GM23338 (cell line): ENCODE results near the gene TTC28. TPM values are rescaled to one million over a fixed set of nuclear protein-coding genes. Genes with fewer than 3 reads are reported as not detected.

Source experiments
- ATAC-seq: fragments of 200-7000 bp; cut with Tn5 transposase; 3 replicates; pipeline ENCODE4 v1.9.1; 2020
- DNase-seq: peaks from one replicate; pipeline ENCODE4 v3.0.0-alpha.2; 2015; ENCODE audit warnings: low spot score
- H2AFZ ChIP-seq: fragments of 200-600 bp; sonication (generic); 2 replicates; pipeline ENCODE4 v1.8.0; 2016; ENCODE audit warnings: antibody characterized with exemption, mild to moderate bottlenecking, moderate library complexity
- H3F3A ChIP-seq: fragments of 200-600 bp; sonication (generic); replicated peaks from 2 replicates; pipeline ENCODE4 v1.8.0; 2017; ENCODE audit warnings: antibody characterized with exemption, mixed run types, low read depth
- H3K27ac ChIP-seq: fragments of 200-600 bp; sonication (generic); 2 replicates; pipeline ENCODE4 v1.6.1; 2016; ENCODE audit warnings: low read depth
- H3K27me3 ChIP-seq: fragments of 200-600 bp; sonication (generic); 2 replicates; pipeline ENCODE4 v1.8.0; 2016; ENCODE audit warnings: mild to moderate bottlenecking, mixed run types, moderate library complexity; ENCODE audit not compliant: insufficient read depth
- H3K36me3 ChIP-seq: fragments of 200-600 bp; sonication (generic); 2 replicates; pipeline ENCODE4 v1.8.0; 2016; ENCODE audit warnings: mild to moderate bottlenecking; ENCODE audit not compliant: insufficient read depth
- H3K4me1 ChIP-seq: fragments of 200-600 bp; sonication (generic); 2 replicates; pipeline ENCODE4 v1.8.0; 2016; ENCODE audit warnings: mild to moderate bottlenecking, moderate library complexity; ENCODE audit not compliant: insufficient read depth
- H3K4me2 ChIP-seq: fragments of 200-600 bp; sonication (generic); 2 replicates; pipeline ENCODE4 v1.7.1; 2017; ENCODE audit warnings: mixed run types
- H3K4me3 ChIP-seq: fragments of 200-600 bp; sonication (generic); 2 replicates; pipeline ENCODE4 v1.6.1; 2016; ENCODE audit warnings: mixed run types
- H3K79me2 ChIP-seq: fragments of 200-600 bp; sonication (generic); replicated peaks from 2 replicates; pipeline ENCODE4 v1.8.0; 2017; ENCODE audit warnings: mild to moderate bottlenecking; ENCODE audit not compliant: insufficient read depth
- H3K9me2 ChIP-seq: fragments of 200-600 bp; sonication (generic); 2 replicates; pipeline ENCODE4 v1.8.0; 2017; ENCODE audit not compliant: insufficient read depth
- H4K20me1 ChIP-seq: fragments of 200-600 bp; sonication (generic); replicated peaks from 2 replicates; pipeline ENCODE4 v1.8.0; 2017; ENCODE audit warnings: mild to moderate bottlenecking; ENCODE audit not compliant: insufficient read depth
- H3K27ac Mint-ChIP-seq: 2 replicates; pipeline ENCODE4 v1.8.0; 2020; ENCODE audit warnings: inconsistent platforms, mild to moderate bottlenecking, moderate library complexity, mixed read lengths
- H3K27me3 Mint-ChIP-seq: 3 replicates; pipeline ENCODE4 v1.8.0; 2022; ENCODE audit warnings: low read depth, mild to moderate bottlenecking, moderate library complexity, mixed read lengths, inconsistent platforms; ENCODE audit not compliant: insufficient read depth, poor library complexity
- H3K36me3 Mint-ChIP-seq: 3 replicates; pipeline ENCODE4 v1.8.0; 2021; ENCODE audit warnings: low read depth, mild to moderate bottlenecking, inconsistent platforms, moderate library complexity, mixed read lengths
- H3K4me1 Mint-ChIP-seq: 3 replicates; pipeline ENCODE4 v1.8.0; 2020; ENCODE audit warnings: mild to moderate bottlenecking, inconsistent platforms, mixed read lengths
- H3K4me3 Mint-ChIP-seq: 3 replicates; pipeline ENCODE4 v1.8.0; 2021; ENCODE audit warnings: moderate library complexity, mild to moderate bottlenecking, inconsistent platforms, mixed read lengths
- H3K9me3 Mint-ChIP-seq: 3 replicates; pipeline ENCODE4 v1.8.0; 2020; ENCODE audit warnings: moderate library complexity, mild to moderate bottlenecking, inconsistent platforms, mixed read lengths
- CREB1 ChIP-seq: fragments of 250-450 bp; sonication (Bioruptor Pico); IDR thresholded peaks from 2 replicates; pipeline ENCODE4 v1.5.0; 2020; ENCODE audit warnings: low read depth, mild to moderate bottlenecking, moderate library complexity
- CTCF ChIP-seq, 2 experiments: fragments of 200-600 bp in 1 of 2; sonication (generic) in 1 of 2; conservative IDR thresholded peaks; 2 replicates each; pipeline versions ENCODE4 v1.5.1 to v1.6.1; 2016 to 2017; ENCODE audit warnings: antibody characterized with exemption in 2 of 2, low read depth in 2 of 2, mild to moderate bottlenecking in 2 of 2, moderate library complexity in 1 of 2
- ETS1 ChIP-seq: IDR thresholded peaks from 2 replicates; pipeline ENCODE4 v1.6.1; 2016; ENCODE audit warnings: antibody characterized with exemption
- EZH2 ChIP-seq: fragments of 200-600 bp; sonication (generic); IDR thresholded peaks from one replicate; pipeline ENCODE4 v1.8.0; 2017; ENCODE audit warnings: antibody characterized with exemption, mild to moderate bottlenecking, low read depth; ENCODE audit not compliant: unreplicated experiment
- EZH2phosphoT487 ChIP-seq: fragments of 200-600 bp; sonication (generic); IDR thresholded peaks from one replicate; pipeline ENCODE4 v1.8.1; 2018; ENCODE audit warnings: antibody characterized with exemption; ENCODE audit not compliant: unreplicated experiment
- JUNB ChIP-seq: IDR thresholded peaks from one replicate; pipeline ENCODE4 v1.6.1; 2016; ENCODE audit warnings: antibody characterized with exemption; ENCODE audit not compliant: unreplicated experiment
- NANOG ChIP-seq: IDR thresholded peaks from 2 replicates; pipeline ENCODE4 v1.6.1; 2016; ENCODE audit warnings: antibody characterized with exemption, borderline replicate concordance
- POLR2AphosphoS5 ChIP-seq: IDR thresholded peaks from 2 replicates; pipeline ENCODE4 v1.6.1; 2016; ENCODE audit warnings: antibody characterized with exemption, low read depth
- REST ChIP-seq: IDR thresholded peaks from one replicate; pipeline ENCODE4 v1.6.1; 2018; ENCODE audit warnings: antibody characterized with exemption; ENCODE audit not compliant: unreplicated experiment
- STAT1 ChIP-seq: IDR thresholded peaks from one replicate; pipeline ENCODE4 v1.6.1; 2016; ENCODE audit warnings: antibody characterized with exemption; ENCODE audit not compliant: unreplicated experiment
- ZNF114 ChIP-seq: fragments of 250-450 bp; sonication (Bioruptor Pico); IDR thresholded peaks from 2 replicates; pipeline ENCODE4 v1.5.0; 2020; ENCODE audit warnings: mild to moderate bottlenecking, moderate library complexity
- ZNF331 ChIP-seq: fragments of 250-450 bp; sonication (Bioruptor Pico); IDR thresholded peaks from 2 replicates; pipeline ENCODE4 v1.5.0; 2020; ENCODE audit warnings: low read depth, mild to moderate bottlenecking, moderate library complexity
- ZNF462 ChIP-seq: fragments of 250-450 bp; sonication (Bioruptor Pico); IDR thresholded peaks from 2 replicates; pipeline ENCODE4 v1.5.0; 2020; ENCODE audit warnings: mild to moderate bottlenecking, moderate library complexity
- polyA plus RNA-seq: library from polyadenylated mRNA; unstranded; fragments of >200 nt; fragmentation: Nextera tagmentation; extraction: Ambion mirVana; gene quantifications from 2 replicates; pipeline ENCODE4 v1.2.1, GENCODE V29; 2016
- total RNA-seq: library from RNA; depleted of rRNA; stranded (reverse); fragments of >200 nt; shearing (Covaris generic); gene quantifications from 2 replicates; pipeline ENCODE4 v1.2.3, GENCODE V29; 2014

Gene TTC28
- total and polyA plus RNA-seq, 2 experiments from 2014 or later, result 4.5 to 16.1 TPM

GRCh38 chr22:28714043-28714628 lies 34.5 kb upstream of the TTC28 start:
- Histone ChIP-seq H3K4me1 (no peaks in the 10 kb centered on the region), H3K79me2 (no peaks in the 10 kb centered on the region), H4K20me1 (peaks cover 3% of the 10 kb centered on the region; the same call in 1 of the 2 replicates), H3K36me3 (peaks cover 15% of the 10 kb centered on the region; the same call in 1 of the 2 replicates), H3K27me3 (no peaks in the 10 kb centered on the region), H2AFZ (no peak overlapping the region), H3F3A (no peaks in the 10 kb centered on the region), H3K4me3 (no peak overlapping the region), H3K9me2 (no peaks in the 10 kb centered on the region), H3K27ac (no peak overlapping the region), H3K4me2 (no peak overlapping the region)
- Mint-ChIP-seq H3K4me3 (no peak overlapping the region), H3K9me3 (no peaks in the 10 kb centered on the region), H3K27me3 (no peaks in the 10 kb centered on the region), H3K36me3 (peaks cover 66% of the 10 kb centered on the region), H3K27ac (no peak overlapping the region), H3K4me1 (no peaks in the 10 kb centered on the region)
- DNase-seq, result no peak
- no peak for TF ChIP-seq ZNF462 (CRISPR knock-in tag)
- TF ChIP-seq EZH2, result no peak
- TF ChIP-seq ZNF114 (CRISPR knock-in tag), result no peak
- no peak for TF ChIP-seq POLR2AphosphoS5
- no peak for TF ChIP-seq ZNF331
- TF ChIP-seq CREB1 (CRISPR knock-in tag), result no peak
- no peak for TF ChIP-seq CTCF (conservative IDR thresholded peaks at IDR 0.05; ENCODE audit: low read depth in 2 of 2)
- TF ChIP-seq EZH2phosphoT487, result no peak
- TF ChIP-seq STAT1, result no peak
- no peak for TF ChIP-seq JUNB
- TF ChIP-seq REST, result no peak
- no peak for TF ChIP-seq NANOG
- no peak for TF ChIP-seq ETS1
- no peak for ATAC-seq
